HG02623 (cell line): ENCODE data around the gene NDRG3.
"Not testable (repeated sequence)": the region's sequence is repeated elsewhere in the genome, so short reads cannot be mapped to it uniquely, and the experiment has no call there.

Experiments
- ATAC-seq: cut with Tn5 transposase; IDR thresholded peaks from one replicate; pipeline ENCODE4 v1.9.1; 2021; ENCODE audit warnings: moderate library complexity; ENCODE audit not compliant: unreplicated experiment

Gene NDRG3

GRCh38 chr20:36645998-36646397, 99.9 kb downstream of the NDRG3 start, which contains the start of gene SLA2:
SLA2 (minus strand) TSS chr20:36646196; CDS start chr20:36641335, 4,861 bp downstream.
- ATAC-seq, result no peak

- no peak for ATAC-seq
These were observed 100.5 kb downstream of the NDRG3 start for GRCh38 chr20:36645353-36645752.

GRCh38 chr20:36644706-36645095, 101.2 kb downstream of the NDRG3 start:
- ATAC-seq, result no peak

GRCh38 chr20:36644032-36644705, 101.7 kb downstream of the NDRG3 start:
- ATAC-seq, result no peak

- no peak for ATAC-seq
These were observed 103.8 kb downstream of the NDRG3 start for GRCh38 chr20:36642136-36642535.

- no peak for ATAC-seq
These were observed 104.4 kb downstream of the NDRG3 start for GRCh38 chr20:36641506-36641843.

GRCh38 chr20:36638876-36639400, 107.0 kb downstream of the NDRG3 start:
- ATAC-seq, result not testable (repeated sequence)

- no peak for ATAC-seq
These were observed 111.5 kb downstream of the NDRG3 start for GRCh38 chr20:36634342-36634741.

- ATAC-seq, result no peak
These were observed 112.6 kb downstream of the NDRG3 start for GRCh38 chr20:36633285-36633772.

GRCh38 chr20:36632487-36633284, 113.2 kb downstream of the NDRG3 start:
- no peak for ATAC-seq

- ATAC-seq, result no peak
These were observed 113.8 kb downstream of the NDRG3 start for GRCh38 chr20:36632147-36632486.

GRCh38 chr20:36631646-36632045, 114.2 kb downstream of the NDRG3 start:
- no peak for ATAC-seq

- ATAC-seq, result no peak
These were observed 115.9 kb downstream of the NDRG3 start for GRCh38 chr20:36629719-36630681.

- ATAC-seq, result no peak
These were observed 117.8 kb downstream of the NDRG3 start for GRCh38 chr20:36628076-36628475.

- ATAC-seq, result no peak
These were observed 121.0 kb downstream of the NDRG3 start for GRCh38 chr20:36624944-36625324.

- no peak for ATAC-seq
These were observed 121.6 kb downstream of the NDRG3 start for GRCh38 chr20:36624068-36624943.

- no peak for ATAC-seq
These were observed 122.4 kb downstream of the NDRG3 start for GRCh38 chr20:36623444-36623843.

GRCh38 chr20:36620917-36621316, 125.0 kb downstream of the NDRG3 start:
- no peak for ATAC-seq

GRCh38 chr20:36614781-36615557, 130.9 kb downstream of the NDRG3 start:
- ATAC-seq, result no peak
